Type B pancreatic cell (in vitro differentiated cells): ENCODE measurements around the gene STX1B. TPM values are rescaled to one million over a fixed set of nuclear protein-coding genes. Genes with fewer than 3 reads are reported as not detected.
A peak's percentile ranks its signal among the peaks of the same experiment; 100 is the strongest.

ENCODE experiments used
- DNase-seq: peaks from one replicate; pipeline ENCODE4 v3.0.0; 2021; ENCODE audit warnings: mixed read lengths; ENCODE audit not compliant: unreplicated experiment; ENCODE audit errors: extremely low spot score
- H3K27ac Mint-ChIP-seq: 2 replicates; pipeline ENCODE4 v1.8.0; 2021; ENCODE audit warnings: mild to moderate bottlenecking, mixed read lengths
- H3K27me3 Mint-ChIP-seq: 2 replicates; pipeline ENCODE4 v1.8.0; 2021; ENCODE audit warnings: mixed read lengths
- H3K36me3 Mint-ChIP-seq: 2 replicates; pipeline ENCODE4 v1.8.0; 2021; ENCODE audit warnings: mixed read lengths
- H3K4me1 Mint-ChIP-seq: one replicate; pipeline ENCODE4 v1.8.0; 2021; ENCODE audit warnings: mixed read lengths; ENCODE audit not compliant: unreplicated experiment
- H3K4me3 Mint-ChIP-seq: 2 replicates; pipeline ENCODE4 v1.8.0; 2021; ENCODE audit warnings: mild to moderate bottlenecking, mixed read lengths
- H3K9me3 Mint-ChIP-seq: 2 replicates; pipeline ENCODE4 v1.8.0; 2021; ENCODE audit warnings: mixed read lengths
- total RNA-seq: library from RNA; stranded (reverse); gene quantifications from 2 replicates; pipeline ENCODE4 v1.2.1, GENCODE V29; 2021; ENCODE audit warnings: low replicate concordance
- TF ChIP-seq, protein P1 (sequence below): fragments of 200-600 bp; sonication (generic); conservative IDR thresholded peaks from 2 replicates; pipeline ENCODE4 v1.5.0; 2021; ENCODE audit warnings: antibody characterized with exemption, mild to moderate bottlenecking

Gene STX1B
- total RNA-seq, 1 donor from 2014 or later = 9.9 TPM

DNA sequence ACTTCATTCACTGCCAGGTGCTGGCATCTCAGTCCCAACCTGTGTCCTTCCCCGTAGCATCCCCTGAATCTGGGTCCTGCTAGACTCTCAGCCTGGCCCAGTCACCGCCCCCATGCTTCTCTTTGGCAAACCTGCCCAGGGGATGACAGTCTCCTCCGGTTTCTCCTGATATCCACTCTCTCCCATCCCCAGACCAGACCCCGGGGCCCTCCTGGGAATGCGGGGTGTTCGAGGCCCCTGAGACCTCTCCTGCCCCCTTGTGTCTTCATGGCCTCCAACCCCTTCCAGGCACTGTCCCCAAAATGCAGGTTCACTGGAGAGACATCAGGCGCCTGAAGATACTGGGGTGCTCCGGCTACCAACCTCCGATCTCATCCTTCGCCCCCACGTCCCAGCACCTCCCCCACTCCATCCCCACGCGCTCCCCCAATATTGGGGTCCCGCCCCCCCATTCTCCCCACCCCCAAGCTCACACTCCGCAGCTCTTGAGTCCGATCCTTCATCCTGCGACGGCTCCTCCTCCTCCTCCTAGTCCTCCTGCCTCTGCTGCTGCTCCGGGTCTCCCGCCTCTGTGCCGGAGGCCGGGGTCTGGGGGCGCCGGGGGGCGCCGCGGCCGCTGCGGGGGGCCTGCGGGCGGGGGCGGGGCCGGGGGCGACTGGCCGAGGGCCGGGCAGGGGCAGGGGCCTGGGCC is 399 bp downstream of the STX1B start:
- DNase-seq = no peak
- no peaks in the 10 kb centered on the region for H3K36me3 Mint-ChIP-seq
- H3K4me3 Mint-ChIP-seq = peak overlapping the region; percentile 76
- H3K27me3 Mint-ChIP-seq = peaks cover 61% of the 10 kb centered on the region
- no peaks in the 10 kb centered on the region for H3K9me3 Mint-ChIP-seq
- no peak overlapping the region for H3K27ac Mint-ChIP-seq
- peaks cover 5% of the 10 kb centered on the region for H3K4me1 Mint-ChIP-seq
- TF ChIP-seq, protein P1, sequence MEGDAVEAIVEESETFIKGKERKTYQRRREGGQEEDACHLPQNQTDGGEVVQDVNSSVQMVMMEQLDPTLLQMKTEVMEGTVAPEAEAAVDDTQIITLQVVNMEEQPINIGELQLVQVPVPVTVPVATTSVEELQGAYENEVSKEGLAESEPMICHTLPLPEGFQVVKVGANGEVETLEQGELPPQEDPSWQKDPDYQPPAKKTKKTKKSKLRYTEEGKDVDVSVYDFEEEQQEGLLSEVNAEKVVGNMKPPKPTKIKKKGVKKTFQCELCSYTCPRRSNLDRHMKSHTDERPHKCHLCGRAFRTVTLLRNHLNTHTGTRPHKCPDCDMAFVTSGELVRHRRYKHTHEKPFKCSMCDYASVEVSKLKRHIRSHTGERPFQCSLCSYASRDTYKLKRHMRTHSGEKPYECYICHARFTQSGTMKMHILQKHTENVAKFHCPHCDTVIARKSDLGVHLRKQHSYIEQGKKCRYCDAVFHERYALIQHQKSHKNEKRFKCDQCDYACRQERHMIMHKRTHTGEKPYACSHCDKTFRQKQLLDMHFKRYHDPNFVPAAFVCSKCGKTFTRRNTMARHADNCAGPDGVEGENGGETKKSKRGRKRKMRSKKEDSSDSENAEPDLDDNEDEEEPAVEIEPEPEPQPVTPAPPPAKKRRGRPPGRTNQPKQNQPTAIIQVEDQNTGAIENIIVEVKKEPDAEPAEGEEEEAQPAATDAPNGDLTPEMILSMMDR = no peak

DNA sequence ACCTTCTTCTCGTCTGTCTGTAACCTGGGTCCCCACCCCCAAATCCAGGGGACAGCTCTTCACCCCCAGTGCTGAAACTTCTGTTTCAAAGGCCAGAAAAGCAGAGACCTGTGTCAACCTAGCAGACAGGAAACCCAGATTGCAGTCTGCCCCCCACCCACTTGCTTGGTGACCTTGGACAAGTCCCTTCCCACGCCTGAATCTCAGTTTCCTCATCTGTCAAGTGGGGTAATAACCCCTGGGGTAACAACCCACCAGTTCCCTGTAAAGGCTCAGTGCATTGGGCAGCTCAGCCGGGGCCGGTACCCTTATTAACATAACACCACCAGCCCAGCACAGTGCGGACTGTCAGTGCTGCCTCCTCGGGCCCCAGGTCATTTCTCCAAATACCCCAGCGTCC is 1.3 kb downstream of the STX1B start:
- Mint-ChIP-seq H3K4me1 (peaks cover 5% of the 10 kb centered on the region), H3K27ac (no peak overlapping the region), H3K9me3 (no peaks in the 10 kb centered on the region), H3K4me3 (no peak overlapping the region), H3K27me3 (peaks cover 54% of the 10 kb centered on the region), H3K36me3 (no peaks in the 10 kb centered on the region)
- DNase-seq = no peak
- TF ChIP-seq, protein P1 = no peak

DNA sequence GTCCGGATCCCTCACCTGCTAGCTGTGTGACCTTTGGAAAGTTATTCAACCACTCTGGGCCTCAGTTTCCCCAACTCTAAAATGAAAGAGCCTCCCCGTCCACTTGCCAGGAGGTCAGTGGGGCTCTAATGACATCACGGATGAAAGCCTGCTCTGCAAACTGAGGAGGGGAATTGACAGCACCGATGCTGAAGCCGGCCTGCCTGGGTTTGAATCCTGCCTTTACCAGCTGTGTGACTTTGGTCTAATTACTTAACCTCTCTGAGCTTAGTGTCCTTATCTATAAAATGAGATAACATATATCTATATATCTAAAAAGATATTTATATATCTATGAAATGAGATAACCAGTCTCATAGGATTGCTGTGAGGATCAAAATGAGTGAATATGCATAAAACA is 1.9 kb downstream of the STX1B start:
- DNase-seq = no peak
- TF ChIP-seq, protein P1 = no peak
- Mint-ChIP-seq H3K36me3 (no peaks in the 10 kb centered on the region), H3K9me3 (no peaks in the 10 kb centered on the region), H3K27me3 (peaks cover 51% of the 10 kb centered on the region), H3K27ac (no peak overlapping the region), H3K4me1 (peaks cover 6% of the 10 kb centered on the region), H3K4me3 (no peak overlapping the region)

DNA sequence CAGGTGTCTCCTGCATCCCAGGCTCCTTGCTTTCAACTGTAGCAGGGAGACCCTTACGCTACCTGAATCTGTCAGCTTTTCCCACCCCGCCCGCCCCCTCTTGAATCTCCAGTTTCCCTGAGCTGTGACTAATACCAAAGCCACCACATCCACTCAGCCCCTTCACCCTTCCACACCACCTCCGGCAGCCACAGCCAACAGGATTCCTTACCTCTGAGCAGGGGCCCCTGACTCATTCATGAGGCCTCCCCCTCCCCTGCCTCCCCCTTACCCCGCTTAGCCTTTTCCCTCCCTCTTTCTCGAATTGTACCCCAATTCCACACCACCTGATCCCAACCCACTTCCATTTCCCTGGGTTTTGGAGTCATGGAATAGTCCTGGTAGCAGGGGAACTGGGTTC is 2.3 kb downstream of the STX1B start:
- H3K9me3 Mint-ChIP-seq = no peaks in the 10 kb centered on the region
- no peak overlapping the region for H3K4me3 Mint-ChIP-seq
- peaks cover 10% of the 10 kb centered on the region for H3K4me1 Mint-ChIP-seq
- H3K27me3 Mint-ChIP-seq = peaks cover 50% of the 10 kb centered on the region
- H3K27ac Mint-ChIP-seq = no peak overlapping the region
- DNase-seq = no peak
- TF ChIP-seq, protein P1 = no peak
- no peaks in the 10 kb centered on the region for H3K36me3 Mint-ChIP-seq

DNA sequence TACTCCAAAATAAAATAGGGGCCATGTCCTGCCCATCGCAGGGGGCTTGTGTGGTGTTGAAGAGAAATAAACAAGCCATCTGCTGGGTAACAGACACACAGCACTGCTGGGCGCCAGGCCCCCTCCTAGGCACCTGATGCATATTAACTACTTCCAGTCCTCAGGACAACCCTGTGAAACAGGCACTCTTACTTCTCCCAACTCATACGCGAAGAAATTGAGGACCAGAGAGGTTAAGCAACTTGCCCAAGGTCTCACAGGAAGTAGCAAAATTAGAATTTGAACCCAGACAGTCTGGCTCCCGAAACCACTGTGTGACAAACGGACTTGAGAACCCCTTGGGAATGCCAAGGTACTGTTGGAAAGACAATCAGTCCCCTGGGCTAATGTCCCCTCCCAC is 2.8 kb downstream of the STX1B start:
- Mint-ChIP-seq H3K27me3 (peaks cover 45% of the 10 kb centered on the region), H3K4me1 (peaks cover 11% of the 10 kb centered on the region), H3K27ac (no peak overlapping the region), H3K4me3 (no peak overlapping the region), H3K36me3 (no peaks in the 10 kb centered on the region), H3K9me3 (no peaks in the 10 kb centered on the region)
- TF ChIP-seq, protein P1 = no peak
- DNase-seq = no peak
